Hematopoietic multipotent progenitor cell treated with erythropoietin and hydrocortisone succinate and interleukin-3 and kit ligand, for 17 days (in vitro differentiated cells): ENCODE results near the gene RPS25.
"Not testable (repeated sequence)": the region's sequence is repeated elsewhere in the genome, so short reads cannot be mapped to it uniquely, and the experiment has no call there.

Experiments
- DNase-seq: peaks from one replicate; pipeline ENCODE4 v3.0.0-alpha.2; 2015; ENCODE audit warnings: low spot score

Gene RPS25

GRCh38 chr11:119015054-119015611, 3.0 kb downstream of the RPS25 start:
- DNase-seq: no peak

GRCh38 chr11:119014209-119014924, 3.8 kb downstream of the RPS25 start:
- no peak for DNase-seq

GRCh38 chr11:119012629-119013170, 5.4 kb downstream of the RPS25 start:
- no peak for DNase-seq

- DNase-seq: no peak
Observed at GRCh38 chr11:119011476-119012053, 6.6 kb downstream of the RPS25 start.

- no peak for DNase-seq
Observed at GRCh38 chr11:119006656-119007055, 11.5 kb downstream of the RPS25 start.

GRCh38 chr11:119000906-119001305, 17.2 kb downstream of the RPS25 start:
- DNase-seq: no peak

GRCh38 chr11:118998822-118999221, 19.3 kb downstream of the RPS25 start:
- DNase-seq: no peak

GRCh38 chr11:118998388-118998717, 19.8 kb downstream of the RPS25 start:
- no peak for DNase-seq

GRCh38 chr11:118997627-118998387, 20.3 kb downstream of the RPS25 start, which contains the start of gene CENATAC:
CENATAC (plus strand) TSS chr11:118998138; CDS start chr11:118998198, 60 bp downstream.
- DNase-seq: peak; percentile 97

GRCh38 chr11:118996926-118997626, 21.1 kb downstream of the RPS25 start:
- DNase-seq: no peak

GRCh38 chr11:118991486-118992038, 26.6 kb downstream of the RPS25 start:
- not testable (repeated sequence) for DNase-seq

GRCh38 chr11:118988280-118988679, 29.9 kb downstream of the RPS25 start:
- DNase-seq: no peak

- no peak for DNase-seq
Observed at GRCh38 chr11:118984825-118985224, 33.3 kb downstream of the RPS25 start.

- DNase-seq: not testable (repeated sequence)
Observed at GRCh38 chr11:118984337-118984736, 33.8 kb downstream of the RPS25 start.

GRCh38 chr11:118980191-118980881, 37.8 kb downstream of the RPS25 start:
- DNase-seq: no peak

- DNase-seq: no peak
Observed at GRCh38 chr11:118979434-118979833, 38.7 kb downstream of the RPS25 start.

- DNase-seq: no peak
Observed at GRCh38 chr11:118975771-118976709, 42.1 kb downstream of the RPS25 start.

GRCh38 chr11:118973985-118974384, 44.2 kb downstream of the RPS25 start:
- DNase-seq: no peak

GRCh38 chr11:118971646-118972045, 46.5 kb downstream of the RPS25 start, which contains the start of gene FOXR1:
FOXR1 (plus strand) TSS chr11:118971761; CDS start chr11:118971932, 171 bp downstream.
- no peak for DNase-seq

- DNase-seq: not testable (repeated sequence)
Observed at GRCh38 chr11:118969508-118969907, 48.6 kb downstream of the RPS25 start.
